ENCODE data around the gene PGK1.

DNA sequence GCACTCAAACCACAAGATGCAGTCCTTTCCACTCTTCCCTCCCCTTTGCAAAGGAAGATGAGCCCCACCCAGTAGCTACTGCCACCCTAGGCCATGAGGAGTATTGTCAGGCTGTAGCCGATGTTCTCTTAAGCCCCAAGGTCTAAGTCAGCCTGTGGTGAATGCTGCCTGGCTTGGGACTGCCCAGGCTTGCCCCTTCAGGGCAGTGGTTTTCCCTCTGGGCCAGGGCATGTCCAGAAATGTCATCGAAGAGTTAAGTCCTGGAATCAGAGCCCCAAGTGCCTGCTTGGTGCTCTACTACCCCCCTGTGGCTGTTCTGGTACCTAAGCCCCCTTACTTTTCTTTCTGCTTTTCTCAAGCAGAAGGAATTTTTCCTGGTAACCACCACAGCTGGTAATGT lies 11.8 kb upstream of the PGK1 start:
- TF ChIP-seq CTCF (conservative IDR thresholded peaks at IDR 0.05) (peak; percentile 30), ZFX (IDR thresholded peaks at IDR 0.05) (no peak)

All from C4-2B (cell line).